HepG2 (cell line): ENCODE results near the gene FOXA1. TPM values are rescaled to one million over a fixed set of nuclear protein-coding genes. Genes with fewer than 3 reads are reported as not detected.
A peak's percentile ranks its signal among the peaks of the same experiment; 100 is the strongest.

ENCODE experiments used
- FIP1L1 ChIP-seq: fragments of 200-400 bp; formaldehyde crosslinking; IDR thresholded peaks from 2 replicates; pipeline ENCODE4 v1.6.1; 2018; ENCODE audit warnings: low read depth, mild to moderate bottlenecking, low read length, moderate library complexity, borderline replicate concordance; ENCODE audit not compliant: insufficient read depth
- GATAD2A ChIP-seq: IDR thresholded peaks from 2 replicates; pipeline ENCODE4 v1.6.1; 2016
- JUND ChIP-seq: sonication (generic); formaldehyde crosslinking; IDR thresholded peaks from 2 replicates; pipeline ENCODE4 v1.8.0; 2022; ENCODE audit warnings: mild to moderate bottlenecking, missing genetic modification reagents
- MAZ ChIP-seq, 2 experiments: sonication (generic) in 1 of 2; formaldehyde crosslinking in 1 of 2; IDR thresholded peaks; 2 replicates each; pipeline versions ENCODE4 v1.5.0 to v1.6.1; 2012 to 2020; ENCODE audit warnings: low read depth in 2 of 2, mild to moderate bottlenecking in 2 of 2, borderline replicate concordance in 1 of 2, improper control_type of control experiment in 1 of 2, low read length in 1 of 2, missing genetic modification reagents in 1 of 2, moderate library complexity in 1 of 2
- NFKBIZ ChIP-seq: IDR thresholded peaks from 2 replicates; pipeline ENCODE4 v1.6.1; 2018; ENCODE audit warnings: missing genetic modification reagents, missing compliant biosample characterization
- TEAD2 ChIP-seq: sonication (generic); formaldehyde crosslinking; IDR thresholded peaks from 2 replicates; pipeline ENCODE4 v1.9.0; 2021; ENCODE audit warnings: missing genetic modification reagents
- ZNF230 ChIP-seq: sonication (generic); formaldehyde crosslinking; IDR thresholded peaks from 2 replicates; pipeline ENCODE4 v1.4.0; 2020; ENCODE audit warnings: mild to moderate bottlenecking, missing genetic modification reagents
- ZNF652 ChIP-seq: IDR thresholded peaks from 2 replicates; pipeline ENCODE4 v1.6.1; 2016; ENCODE audit warnings: low read depth, borderline replicate concordance
- polyA plus RNA-seq, 8 experiments: library from polyadenylated mRNA; depleted of rRNA in 3 of 8; stranded (reverse) in 7 of 8; unstranded in 1 of 8; fragments of >200 nt; fragmentation: Illumina TruSeq in 4 of 8; extraction: Trizol in 4 of 8; gene quantifications; 2 replicates each; pipeline versions ENCODE4 v1.2.1 to v1.2.3, GENCODE V29; 2011 to 2016; ENCODE audit warnings: low read depth in 4 of 8, missing spikeins in 1 of 8, mixed read lengths in 1 of 8; ENCODE audit not compliant: insufficient read depth in 1 of 8
- total RNA-seq, 5 experiments: library from RNA; depleted of rRNA; stranded (reverse); fragments of >200 nt; fragmentation: Illumina TruSeq; extraction: Trizol; gene quantifications; 2 replicates each; pipeline ENCODE4 v1.2.3, GENCODE V29; 2016; ENCODE audit warnings: low read depth in 1 of 5
- TF ChIP-seq, protein P1 (sequence below): IDR thresholded peaks from 2 replicates; pipeline ENCODE4 v1.6.1; 2016; ENCODE audit warnings: low read depth, control low read depth
- TF ChIP-seq, protein P2 (sequence below): sonication (generic); formaldehyde crosslinking; IDR thresholded peaks from 2 replicates; pipeline ENCODE4 v1.5.1; 2020; ENCODE audit warnings: missing genetic modification reagents, mild to moderate bottlenecking, borderline replicate concordance
- TF ChIP-seq, protein P3 (sequence below): sonication (generic); formaldehyde crosslinking; IDR thresholded peaks from 2 replicates; pipeline ENCODE4 v1.9.0; 2021; ENCODE audit warnings: mild to moderate bottlenecking, missing genetic modification reagents
- TF ChIP-seq, protein P4 (sequence below): sonication (generic); formaldehyde crosslinking; IDR thresholded peaks from 2 replicates; pipeline ENCODE4 v1.4.0; 2020; ENCODE audit warnings: mild to moderate bottlenecking, missing genetic modification reagents
- TF ChIP-seq, protein P5 (sequence below): IDR thresholded peaks from 2 replicates; pipeline ENCODE4 v1.6.1; 2012; ENCODE audit warnings: low read length, improper control_type of control experiment

Gene FOXA1
- total and polyA plus RNA-seq, 2 of the 13 experiments (the other 11 are each of a cell fraction or from before 2014, with no cell fraction given), result 43.4 to 58.6 TPM

DNA sequence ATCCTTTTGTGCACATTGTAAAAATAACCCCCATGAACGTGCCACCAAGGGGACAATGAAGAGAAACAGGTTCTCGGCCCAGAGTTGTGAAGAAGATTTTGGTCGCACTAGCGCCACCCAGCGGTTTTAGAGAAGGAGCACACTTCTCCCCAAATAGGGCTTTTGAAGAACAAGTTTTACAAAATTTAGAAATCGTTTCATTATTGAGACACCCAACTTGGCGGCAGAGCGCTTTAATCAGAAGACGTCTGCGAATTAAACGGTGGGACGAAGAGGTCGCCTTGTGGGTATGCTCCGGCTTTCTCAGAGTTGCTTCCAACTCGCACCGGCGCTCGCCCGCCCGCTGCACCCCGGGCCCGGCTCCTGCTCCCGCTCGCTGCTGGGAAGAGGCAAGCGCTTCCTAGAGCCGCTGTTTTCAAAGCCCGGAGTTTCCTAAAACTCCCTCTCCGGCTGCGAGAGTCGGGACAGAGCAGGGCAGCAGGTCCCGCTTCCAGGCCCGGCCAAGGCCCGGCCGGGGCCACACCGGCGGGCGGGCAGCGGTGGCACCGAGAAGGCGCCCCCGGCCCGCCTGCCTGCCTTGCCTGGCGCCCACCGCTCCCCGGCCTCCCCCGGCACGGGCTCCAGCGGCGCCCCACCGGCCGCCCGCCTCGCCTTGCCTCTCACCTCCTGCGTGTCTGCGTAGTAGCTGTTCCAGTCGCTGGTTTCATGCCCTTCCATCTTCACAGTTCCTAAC lies 645 bp downstream of the FOXA1 start (continued):
- TF ChIP-seq, protein P1, sequence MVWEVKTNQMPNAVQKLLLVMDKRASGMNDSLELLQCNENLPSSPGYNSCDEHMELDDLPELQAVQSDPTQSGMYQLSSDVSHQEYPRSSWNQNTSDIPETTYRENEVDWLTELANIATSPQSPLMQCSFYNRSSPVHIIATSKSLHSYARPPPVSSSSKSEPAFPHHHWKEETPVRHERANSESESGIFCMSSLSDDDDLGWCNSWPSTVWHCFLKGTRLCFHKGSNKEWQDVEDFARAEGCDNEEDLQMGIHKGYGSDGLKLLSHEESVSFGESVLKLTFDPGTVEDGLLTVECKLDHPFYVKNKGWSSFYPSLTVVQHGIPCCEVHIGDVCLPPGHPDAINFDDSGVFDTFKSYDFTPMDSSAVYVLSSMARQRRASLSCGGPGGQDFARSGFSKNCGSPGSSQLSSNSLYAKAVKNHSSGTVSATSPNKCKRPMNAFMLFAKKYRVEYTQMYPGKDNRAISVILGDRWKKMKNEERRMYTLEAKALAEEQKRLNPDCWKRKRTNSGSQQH, result peak; percentile 36; the same call in 1 of the 2 replicates
- no peak for TF ChIP-seq MAZ (IDR thresholded peaks at IDR 0.05; ENCODE audit: borderline replicate concordance, low read depth, low read length)
- peak; percentile 14; the same call in 1 of the 2 replicates for TF ChIP-seq MAZ (CRISPR knock-in tag; IDR thresholded peaks at IDR 0.05; ENCODE audit: low read depth)
- TF ChIP-seq FIP1L1, result no peak
- no peak for TF ChIP-seq TEAD2 (CRISPR knock-in tag)
- TF ChIP-seq JUND (CRISPR knock-in tag), result no peak
- TF ChIP-seq, protein P2, sequence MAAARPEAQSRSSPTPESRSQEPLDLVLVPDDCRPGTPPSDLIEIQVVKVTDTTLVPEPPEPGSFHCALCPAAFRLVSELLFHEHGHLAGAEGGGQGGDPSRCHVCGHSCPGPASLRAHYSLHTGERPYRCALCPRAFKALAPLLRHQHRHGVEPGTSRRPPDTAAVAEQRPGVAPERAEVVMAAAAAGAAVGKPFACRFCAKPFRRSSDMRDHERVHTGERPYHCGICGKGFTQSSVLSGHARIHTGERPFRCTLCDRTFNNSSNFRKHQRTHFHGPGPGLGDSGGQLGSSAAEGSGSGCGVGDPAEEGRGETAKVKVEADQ, result peak; percentile 85
- TF ChIP-seq, protein P3, sequence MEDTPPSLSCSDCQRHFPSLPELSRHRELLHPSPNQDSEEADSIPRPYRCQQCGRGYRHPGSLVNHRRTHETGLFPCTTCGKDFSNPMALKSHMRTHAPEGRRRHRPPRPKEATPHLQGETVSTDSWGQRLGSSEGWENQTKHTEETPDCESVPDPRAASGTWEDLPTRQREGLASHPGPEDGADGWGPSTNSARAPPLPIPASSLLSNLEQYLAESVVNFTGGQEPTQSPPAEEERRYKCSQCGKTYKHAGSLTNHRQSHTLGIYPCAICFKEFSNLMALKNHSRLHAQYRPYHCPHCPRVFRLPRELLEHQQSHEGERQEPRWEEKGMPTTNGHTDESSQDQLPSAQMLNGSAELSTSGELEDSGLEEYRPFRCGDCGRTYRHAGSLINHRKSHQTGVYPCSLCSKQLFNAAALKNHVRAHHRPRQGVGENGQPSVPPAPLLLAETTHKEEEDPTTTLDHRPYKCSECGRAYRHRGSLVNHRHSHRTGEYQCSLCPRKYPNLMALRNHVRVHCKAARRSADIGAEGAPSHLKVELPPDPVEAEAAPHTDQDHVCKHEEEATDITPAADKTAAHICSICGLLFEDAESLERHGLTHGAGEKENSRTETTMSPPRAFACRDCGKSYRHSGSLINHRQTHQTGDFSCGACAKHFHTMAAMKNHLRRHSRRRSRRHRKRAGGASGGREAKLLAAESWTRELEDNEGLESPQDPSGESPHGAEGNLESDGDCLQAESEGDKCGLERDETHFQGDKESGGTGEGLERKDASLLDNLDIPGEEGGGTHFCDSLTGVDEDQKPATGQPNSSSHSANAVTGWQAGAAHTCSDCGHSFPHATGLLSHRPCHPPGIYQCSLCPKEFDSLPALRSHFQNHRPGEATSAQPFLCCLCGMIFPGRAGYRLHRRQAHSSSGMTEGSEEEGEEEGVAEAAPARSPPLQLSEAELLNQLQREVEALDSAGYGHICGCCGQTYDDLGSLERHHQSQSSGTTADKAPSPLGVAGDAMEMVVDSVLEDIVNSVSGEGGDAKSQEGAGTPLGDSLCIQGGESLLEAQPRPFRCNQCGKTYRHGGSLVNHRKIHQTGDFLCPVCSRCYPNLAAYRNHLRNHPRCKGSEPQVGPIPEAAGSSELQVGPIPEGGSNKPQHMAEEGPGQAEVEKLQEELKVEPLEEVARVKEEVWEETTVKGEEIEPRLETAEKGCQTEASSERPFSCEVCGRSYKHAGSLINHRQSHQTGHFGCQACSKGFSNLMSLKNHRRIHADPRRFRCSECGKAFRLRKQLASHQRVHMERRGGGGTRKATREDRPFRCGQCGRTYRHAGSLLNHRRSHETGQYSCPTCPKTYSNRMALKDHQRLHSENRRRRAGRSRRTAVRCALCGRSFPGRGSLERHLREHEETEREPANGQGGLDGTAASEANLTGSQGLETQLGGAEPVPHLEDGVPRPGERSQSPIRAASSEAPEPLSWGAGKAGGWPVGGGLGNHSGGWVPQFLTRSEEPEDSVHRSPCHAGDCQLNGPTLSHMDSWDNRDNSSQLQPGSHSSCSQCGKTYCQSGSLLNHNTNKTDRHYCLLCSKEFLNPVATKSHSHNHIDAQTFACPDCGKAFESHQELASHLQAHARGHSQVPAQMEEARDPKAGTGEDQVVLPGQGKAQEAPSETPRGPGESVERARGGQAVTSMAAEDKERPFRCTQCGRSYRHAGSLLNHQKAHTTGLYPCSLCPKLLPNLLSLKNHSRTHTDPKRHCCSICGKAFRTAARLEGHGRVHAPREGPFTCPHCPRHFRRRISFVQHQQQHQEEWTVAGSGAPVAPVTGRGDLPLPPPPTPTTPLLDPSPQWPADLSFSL (CRISPR knock-in tag), result 0 out of 2 replicates have a peak, but pooled peaks have one; percentile 37
- TF ChIP-seq ZNF230 (CRISPR knock-in tag), result peak; percentile 90; the same call in 1 of the 2 replicates
- TF ChIP-seq NFKBIZ (CRISPR knock-in tag), result no peak; the same call in none of the 2 replicates
- TF ChIP-seq, protein P4, sequence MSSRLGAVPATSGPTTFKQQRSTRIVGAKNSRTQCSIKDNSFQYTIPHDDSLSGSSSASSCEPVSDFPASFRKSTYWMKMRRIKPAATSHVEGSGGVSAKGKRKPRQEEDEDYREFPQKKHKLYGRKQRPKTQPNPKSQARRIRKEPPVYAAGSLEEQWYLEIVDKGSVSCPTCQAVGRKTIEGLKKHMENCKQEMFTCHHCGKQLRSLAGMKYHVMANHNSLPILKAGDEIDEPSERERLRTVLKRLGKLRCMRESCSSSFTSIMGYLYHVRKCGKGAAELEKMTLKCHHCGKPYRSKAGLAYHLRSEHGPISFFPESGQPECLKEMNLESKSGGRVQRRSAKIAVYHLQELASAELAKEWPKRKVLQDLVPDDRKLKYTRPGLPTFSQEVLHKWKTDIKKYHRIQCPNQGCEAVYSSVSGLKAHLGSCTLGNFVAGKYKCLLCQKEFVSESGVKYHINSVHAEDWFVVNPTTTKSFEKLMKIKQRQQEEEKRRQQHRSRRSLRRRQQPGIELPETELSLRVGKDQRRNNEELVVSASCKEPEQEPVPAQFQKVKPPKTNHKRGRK, result no peak
- TF ChIP-seq, protein P5, sequence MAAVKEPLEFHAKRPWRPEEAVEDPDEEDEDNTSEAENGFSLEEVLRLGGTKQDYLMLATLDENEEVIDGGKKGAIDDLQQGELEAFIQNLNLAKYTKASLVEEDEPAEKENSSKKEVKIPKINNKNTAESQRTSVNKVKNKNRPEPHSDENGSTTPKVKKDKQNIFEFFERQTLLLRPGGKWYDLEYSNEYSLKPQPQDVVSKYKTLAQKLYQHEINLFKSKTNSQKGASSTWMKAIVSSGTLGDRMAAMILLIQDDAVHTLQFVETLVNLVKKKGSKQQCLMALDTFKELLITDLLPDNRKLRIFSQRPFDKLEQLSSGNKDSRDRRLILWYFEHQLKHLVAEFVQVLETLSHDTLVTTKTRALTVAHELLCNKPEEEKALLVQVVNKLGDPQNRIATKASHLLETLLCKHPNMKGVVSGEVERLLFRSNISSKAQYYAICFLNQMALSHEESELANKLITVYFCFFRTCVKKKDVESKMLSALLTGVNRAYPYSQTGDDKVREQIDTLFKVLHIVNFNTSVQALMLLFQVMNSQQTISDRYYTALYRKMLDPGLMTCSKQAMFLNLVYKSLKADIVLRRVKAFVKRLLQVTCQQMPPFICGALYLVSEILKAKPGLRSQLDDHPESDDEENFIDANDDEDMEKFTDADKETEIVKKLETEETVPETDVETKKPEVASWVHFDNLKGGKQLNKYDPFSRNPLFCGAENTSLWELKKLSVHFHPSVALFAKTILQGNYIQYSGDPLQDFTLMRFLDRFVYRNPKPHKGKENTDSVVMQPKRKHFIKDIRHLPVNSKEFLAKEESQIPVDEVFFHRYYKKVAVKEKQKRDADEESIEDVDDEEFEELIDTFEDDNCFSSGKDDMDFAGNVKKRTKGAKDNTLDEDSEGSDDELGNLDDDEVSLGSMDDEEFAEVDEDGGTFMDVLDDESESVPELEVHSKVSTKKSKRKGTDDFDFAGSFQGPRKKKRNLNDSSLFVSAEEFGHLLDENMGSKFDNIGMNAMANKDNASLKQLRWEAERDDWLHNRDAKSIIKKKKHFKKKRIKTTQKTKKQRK, result no peak
- peak; percentile 23; the same call in 1 of the 2 replicates for TF ChIP-seq ZNF652 (CRISPR knock-in tag)
- peak; percentile 85 for TF ChIP-seq GATAD2A (CRISPR knock-in tag)
